CD14-positive monocyte (primary cell): ENCODE measurements around the gene IGSF10. TPM values are rescaled to one million over a fixed set of nuclear protein-coding genes. Genes with fewer than 3 reads are reported as not detected.

Experiments
- DNase-seq, 3 donors: peaks; one replicate each; pipeline ENCODE4 v3.0.0-alpha.2; 2011 to 2022
- H2AFZ ChIP-seq: 2 replicates; pipeline ENCODE4 v1.6.0; 2012; ENCODE audit warnings: mild to moderate bottlenecking, low read depth, low read length, inconsistent platforms; ENCODE audit not compliant: insufficient read depth, poor library complexity, severe bottlenecking
- H3K27ac ChIP-seq, 2 donors: 1 replicate in 1 of 2; 2 replicates in 1 of 2; pipeline ENCODE4 v1.5.1; 2012 to 2013; ENCODE audit warnings: low read length in 2 of 2, control low read depth in 1 of 2, inconsistent platforms in 1 of 2, low read depth in 1 of 2, mild to moderate bottlenecking in 1 of 2
- H3K27me3 ChIP-seq, 2 donors: one replicate each; pipeline versions ENCODE4 v1.6.0 to v1.6.1; 2011 to 2013; ENCODE audit warnings: low read length in 2 of 2; ENCODE audit not compliant: control insufficient read depth in 2 of 2, insufficient read depth in 2 of 2
- H3K36me3 ChIP-seq, 2 donors: replicated peaks in 1 of 2; 1 replicate in 1 of 2; 2 replicates in 1 of 2; pipeline versions ENCODE4 v1.5.1 to v1.6.1; 2012 to 2013; ENCODE audit warnings: low read length in 2 of 2, control low read depth in 1 of 2, inconsistent platforms in 1 of 2, mild to moderate bottlenecking in 1 of 2; ENCODE audit not compliant: insufficient read depth in 2 of 2, control insufficient read depth in 1 of 2
- H3K4me1 ChIP-seq, 2 donors: 1 replicate in 1 of 2; 2 replicates in 1 of 2; pipeline versions ENCODE4 v1.5.1 to v1.6.1; 2012 to 2013; ENCODE audit warnings: low read length in 2 of 2, control low read depth in 1 of 2, inconsistent platforms in 1 of 2, mild to moderate bottlenecking in 1 of 2, moderate library complexity in 1 of 2; ENCODE audit not compliant: insufficient read depth in 2 of 2, control insufficient read depth in 1 of 2
- H3K4me2 ChIP-seq: replicated peaks from 2 replicates; pipeline ENCODE3; 2012; ENCODE audit warnings: low read length, moderate library complexity, mild to moderate bottlenecking; ENCODE audit not compliant: poor library complexity, severe bottlenecking; ENCODE audit errors: extremely low read depth
- H3K4me3 ChIP-seq, 3 experiments: fragments of 200-600 bp in 1 of 3; sonication (generic) in 1 of 3; replicated peaks in 1 of 3; 1 replicate in 2 of 3; 2 replicates in 1 of 3; pipeline ENCODE4 v1.5.1; 2011 to 2013; ENCODE audit warnings: low read length in 3 of 3, mild to moderate bottlenecking in 3 of 3, control low read depth in 2 of 3, low read depth in 2 of 3, inconsistent platforms in 1 of 3, moderate library complexity in 1 of 3
- H3K79me2 ChIP-seq: 2 replicates; pipeline ENCODE4 v1.6.0; 2012; ENCODE audit warnings: mild to moderate bottlenecking, control low read depth, inconsistent platforms, low read length, moderate library complexity; ENCODE audit not compliant: insufficient read depth
- H3K9ac ChIP-seq: 2 replicates; pipeline ENCODE4 v1.6.0; 2017; ENCODE audit warnings: low read length, mild to moderate bottlenecking; ENCODE audit not compliant: insufficient read depth, poor library complexity, severe bottlenecking
- H3K9me3 ChIP-seq, 2 donors: replicated peaks in 1 of 2; 1 replicate in 1 of 2; 2 replicates in 1 of 2; pipeline versions ENCODE4 v1.5.1 to v1.6.1; 2012 to 2013; ENCODE audit warnings: low read length in 2 of 2, control low read depth in 1 of 2; ENCODE audit not compliant: control insufficient read depth in 1 of 2, insufficient read depth in 1 of 2
- H4K20me1 ChIP-seq: 2 replicates; pipeline ENCODE4 v1.6.0; 2012; ENCODE audit warnings: mild to moderate bottlenecking, low read length, control low read depth, moderate library complexity; ENCODE audit not compliant: insufficient read depth
- H3K27ac Mint-ChIP-seq, 7 donors: one replicate each; pipeline ENCODE4 v1.8.0; 2020; ENCODE audit warnings: mild to moderate bottlenecking in 7 of 7, mixed read lengths in 7 of 7, moderate library complexity in 6 of 7, inconsistent platforms in 2 of 7
- H3K27me3 Mint-ChIP-seq, 3 donors: one replicate each; pipeline ENCODE4 v1.8.0; 2021 to 2022; ENCODE audit warnings: low read depth in 3 of 3, mild to moderate bottlenecking in 3 of 3, mixed read lengths in 3 of 3, moderate library complexity in 3 of 3, inconsistent platforms in 1 of 3
- H3K36me3 Mint-ChIP-seq, 2 donors: one replicate each; pipeline ENCODE4 v1.8.0; 2020; ENCODE audit warnings: mixed read lengths in 2 of 2, inconsistent platforms in 1 of 2, mild to moderate bottlenecking in 1 of 2
- H3K4me1 Mint-ChIP-seq: one replicate; pipeline ENCODE4 v1.8.0; 2020; ENCODE audit warnings: mild to moderate bottlenecking, mixed read lengths
- H3K4me3 Mint-ChIP-seq, 2 donors: one replicate each; pipeline ENCODE4 v1.8.0; 2020; ENCODE audit warnings: mild to moderate bottlenecking in 2 of 2, mixed read lengths in 2 of 2, moderate library complexity in 1 of 2
- H3K9me3 Mint-ChIP-seq, 7 donors: one replicate each; pipeline ENCODE4 v1.8.0; 2020 to 2022; ENCODE audit warnings: mixed read lengths in 7 of 7, mild to moderate bottlenecking in 6 of 7, moderate library complexity in 6 of 7, inconsistent platforms in 2 of 7
- WGBS: methylation state at CpG from one replicate; pipeline ENCODE4 v1.1.5; 2013; ENCODE audit warnings: missing lambda C conversion rate; ENCODE audit not compliant: insufficient coverage; 5-methylcytosine and 5-hydroxymethylcytosine counted together
- intact Hi-C, 2 donors: fragments of 100-400 bp; cut with micrococcal nuclease; formaldehyde crosslinking; loops; one replicate each; pipeline versions ENCODE4 v1.15.0 to v1.15.1; 2023
- polyA plus RNA-seq, 3 donors: library from polyadenylated mRNA; depleted of rRNA in 1 of 3; unstranded in 2 of 3; stranded (reverse) in 1 of 3; fragments of 300-500 nt in 2 of 3; fragments of >200 nt in 1 of 3; fragmentation: Illumina TruSeq in 2 of 3; gene quantifications; 1 replicate in 2 of 3; 2 replicates in 1 of 3; pipeline ENCODE4 v1.2.3, GENCODE V29; 2012 to 2021
- TF ChIP-seq, protein P1 (sequence below): fragments of 200-600 bp; IDR thresholded peaks from one replicate; pipeline ENCODE4 v1.8.0; 2022; ENCODE audit warnings: antibody characterized with exemption, mild to moderate bottlenecking

The IGSF10 gene
- polyA plus RNA-seq, 3 donors, result 0.05 to 0.29 TPM; not detected in 1

DNA sequence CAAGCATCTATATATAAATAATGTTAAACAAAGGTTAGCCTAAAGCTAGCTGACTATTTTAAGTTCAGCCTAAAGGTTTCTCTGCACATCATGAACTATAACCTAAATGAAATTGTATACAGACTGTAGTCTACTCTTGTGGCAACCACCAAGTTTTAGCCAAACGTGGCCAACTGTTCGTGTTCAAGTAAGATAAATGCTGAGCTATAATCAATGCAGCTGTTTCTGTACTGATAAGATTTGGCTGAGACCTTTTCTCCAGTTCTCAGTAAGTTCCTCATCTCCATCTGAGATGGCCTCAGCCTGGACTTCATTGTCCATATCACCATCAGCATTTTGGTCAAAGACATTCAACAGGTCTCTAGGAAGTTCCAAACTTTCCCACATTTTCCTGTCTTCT lies 43.7 kb upstream of the IGSF10 start:
- Histone ChIP-seq H2AFZ (no peak overlapping the region), H3K4me3 (no peak overlapping the region), H3K27ac (no peak overlapping the region), H3K36me3 (no peaks in the 10 kb centered on the region), H3K4me2 (no peak overlapping the region), H3K9ac (no peak overlapping the region), H4K20me1 (no peaks in the 10 kb centered on the region), H3K9me3 (peaks cover 0 to 4% of the 10 kb centered on the region in 2 donors), H3K27me3 (no peaks in the 10 kb centered on the region), H3K79me2 (no peaks in the 10 kb centered on the region), H3K4me1 (no peaks in the 10 kb centered on the region)
- TF ChIP-seq, protein P1, sequence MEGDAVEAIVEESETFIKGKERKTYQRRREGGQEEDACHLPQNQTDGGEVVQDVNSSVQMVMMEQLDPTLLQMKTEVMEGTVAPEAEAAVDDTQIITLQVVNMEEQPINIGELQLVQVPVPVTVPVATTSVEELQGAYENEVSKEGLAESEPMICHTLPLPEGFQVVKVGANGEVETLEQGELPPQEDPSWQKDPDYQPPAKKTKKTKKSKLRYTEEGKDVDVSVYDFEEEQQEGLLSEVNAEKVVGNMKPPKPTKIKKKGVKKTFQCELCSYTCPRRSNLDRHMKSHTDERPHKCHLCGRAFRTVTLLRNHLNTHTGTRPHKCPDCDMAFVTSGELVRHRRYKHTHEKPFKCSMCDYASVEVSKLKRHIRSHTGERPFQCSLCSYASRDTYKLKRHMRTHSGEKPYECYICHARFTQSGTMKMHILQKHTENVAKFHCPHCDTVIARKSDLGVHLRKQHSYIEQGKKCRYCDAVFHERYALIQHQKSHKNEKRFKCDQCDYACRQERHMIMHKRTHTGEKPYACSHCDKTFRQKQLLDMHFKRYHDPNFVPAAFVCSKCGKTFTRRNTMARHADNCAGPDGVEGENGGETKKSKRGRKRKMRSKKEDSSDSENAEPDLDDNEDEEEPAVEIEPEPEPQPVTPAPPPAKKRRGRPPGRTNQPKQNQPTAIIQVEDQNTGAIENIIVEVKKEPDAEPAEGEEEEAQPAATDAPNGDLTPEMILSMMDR, result no peak
- DNase-seq, result no peak
- no peaks in the 10 kb centered on the region for H3K36me3 Mint-ChIP-seq
- intact Hi-C loops, result no loop called here
- WGBS, result no CpG with 5 or more reads among the region's 2 CpGs
- H3K9me3 Mint-ChIP-seq, result peaks cover 5 to 17% (median 7%) of the 10 kb centered on the region in 7 donors
- no peaks in the 10 kb centered on the region for H3K4me1 Mint-ChIP-seq
- H3K4me3 Mint-ChIP-seq, result no peak overlapping the region
- H3K27ac Mint-ChIP-seq, result no peak overlapping the region
- peaks cover 0 to 2% (median 0%) of the 10 kb centered on the region in 3 donors for H3K27me3 Mint-ChIP-seq

DNA sequence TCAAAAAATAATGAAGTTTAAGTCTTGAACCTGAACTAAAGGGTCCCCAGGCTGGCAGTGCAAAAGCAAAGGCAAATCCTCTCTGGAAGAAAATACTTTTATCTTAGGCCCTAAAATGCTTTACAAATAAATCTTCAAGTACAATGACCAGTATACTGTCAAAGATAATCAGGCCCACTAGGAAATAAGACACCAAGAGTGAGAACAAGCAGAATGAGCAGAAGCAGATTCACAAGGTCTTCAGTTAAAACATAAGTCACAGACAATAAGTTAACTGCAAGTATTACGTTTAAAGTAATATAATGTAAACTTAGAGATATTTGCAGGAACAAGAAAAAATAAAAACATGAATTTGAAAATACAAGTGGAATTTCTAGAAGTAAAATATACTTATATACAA lies 42.2 kb upstream of the IGSF10 start:
- no peaks in the 10 kb centered on the region for H3K4me1 ChIP-seq
- H3K27ac ChIP-seq, result no peak overlapping the region
- no peak overlapping the region for H3K4me3 ChIP-seq
- Mint-ChIP-seq H3K27ac (no peak overlapping the region), H3K9me3 (peaks cover 1 to 12% (median 6%) of the 10 kb centered on the region in 7 donors), H3K27me3 (peaks cover 0 to 2% (median 0%) of the 10 kb centered on the region in 3 donors), H3K36me3 (no peaks in the 10 kb centered on the region), H3K4me3 (no peak overlapping the region), H3K4me1 (no peaks in the 10 kb centered on the region)
- TF ChIP-seq, protein P1, result no peak
- H2AFZ ChIP-seq, result no peak overlapping the region
- intact Hi-C loops, result no loop called here
- H3K27me3 ChIP-seq, result no peaks in the 10 kb centered on the region
- H3K9me3 ChIP-seq, result peaks cover 0 to 4% of the 10 kb centered on the region in 2 donors
- H3K36me3 ChIP-seq, result no peaks in the 10 kb centered on the region
- H3K79me2 ChIP-seq, result no peaks in the 10 kb centered on the region
- no peak for DNase-seq
- no peaks in the 10 kb centered on the region for H4K20me1 ChIP-seq
- no CpG with 5 or more reads among the region's 1 CpG for WGBS
- no peak overlapping the region for H3K9ac ChIP-seq
- H3K4me2 ChIP-seq, result no peak overlapping the region
